RKO (cell line): Measurements from ENCODE around the gene LENG9.
"Not testable (repeated sequence)": the region's sequence is repeated elsewhere in the genome, so short reads cannot be mapped to it uniquely, and the experiment has no call there.

Experiments used
- DNase-seq: peaks from one replicate; pipeline ENCODE4 v3.0.0-alpha.2; 2016; ENCODE audit warnings: low spot score

Gene LENG9

GRCh38 chr19:54459282-54460229, 4.0 kb downstream of the LENG9 start:
- DNase-seq, result no peak

GRCh38 chr19:54458648-54459281, 4.8 kb downstream of the LENG9 start:
- no peak for DNase-seq

- no peak for DNase-seq
Measured at GRCh38 chr19:54457773-54458647, 5.6 kb downstream of the LENG9 start.

- DNase-seq, result no peak
Measured at GRCh38 chr19:54456423-54457373, 6.9 kb downstream of the LENG9 start.

- no peak for DNase-seq
Measured at GRCh38 chr19:54455786-54456422, 7.7 kb downstream of the LENG9 start.

GRCh38 chr19:54454781-54455675, 8.6 kb downstream of the LENG9 start:
- DNase-seq, result no peak

GRCh38 chr19:54453921-54454780, 9.4 kb downstream of the LENG9 start:
- no peak for DNase-seq

GRCh38 chr19:54452626-54453025, 11.0 kb downstream of the LENG9 start:
- no peak for DNase-seq

- DNase-seq, result no peak
Measured at GRCh38 chr19:54451997-54452396, 11.6 kb downstream of the LENG9 start.

GRCh38 chr19:54451331-54451871, 12.2 kb downstream of the LENG9 start:
- DNase-seq, result peak; percentile 80

GRCh38 chr19:54449701-54450069, 13.9 kb downstream of the LENG9 start:
- DNase-seq, result no peak

GRCh38 chr19:54448774-54449700, 14.5 kb downstream of the LENG9 start, which contains the start of gene LENG8:
LENG8 (plus strand) TSS chr19:54449199; CDS start chr19:54451345, 2,146 bp downstream.
- peak; percentile 98 for DNase-seq

GRCh38 chr19:54448040-54448773, 15.4 kb downstream of the LENG9 start:
- peak; percentile 78 for DNase-seq

GRCh38 chr19:54446349-54446748, 17.2 kb downstream of the LENG9 start:
- DNase-seq, result not testable (repeated sequence)

GRCh38 chr19:54444737-54445136, 18.8 kb downstream of the LENG9 start:
- no peak for DNase-seq

GRCh38 chr19:54440641-54441040, 22.9 kb downstream of the LENG9 start:
- DNase-seq, result no peak
